Measurements from ENCODE around the gene MRPS21.

The MRPS21 gene

GRCh38 chr1:150267896-150268295 lies 25.8 kb upstream of the MRPS21 start:
- no peaks in the 10 kb centered on the region for H3K9me3 ChIP-seq (ENCODE audit: control insufficient read depth, insufficient read depth, low read length)
- peaks cover 26% of the 10 kb centered on the region for H3K36me3 ChIP-seq (ENCODE audit: control insufficient read depth, insufficient read depth, low read length)
- peaks cover 5% of the 10 kb centered on the region for H3K4me1 ChIP-seq (ENCODE audit: control insufficient read depth, insufficient read depth, low read length)
- peak overlapping the region; percentile 93 for H3K9ac ChIP-seq (ENCODE audit: low read depth, low read length)
- peak overlapping the region; percentile 90 for H3K4me3 ChIP-seq (ENCODE audit: low read depth, low read length)
- no peaks in the 10 kb centered on the region for H3K27me3 ChIP-seq (ENCODE audit: control insufficient read depth, insufficient read depth, low read length)

GRCh38 chr1:150268340-150268704 lies 25.3 kb upstream of the MRPS21 start:
- H3K4me3 ChIP-seq (ENCODE audit: low read depth, low read length): peak overlapping the region; percentile 90
- peaks cover 9% of the 10 kb centered on the region for H3K4me1 ChIP-seq (ENCODE audit: control insufficient read depth, insufficient read depth, low read length)
- H3K36me3 ChIP-seq (ENCODE audit: control insufficient read depth, insufficient read depth, low read length): peaks cover 24% of the 10 kb centered on the region
- H3K9me3 ChIP-seq (ENCODE audit: control insufficient read depth, insufficient read depth, low read length): no peaks in the 10 kb centered on the region
- H3K9ac ChIP-seq (ENCODE audit: low read depth, low read length): peak overlapping the region; percentile 93
- H3K27me3 ChIP-seq (ENCODE audit: control insufficient read depth, insufficient read depth, low read length): no peaks in the 10 kb centered on the region

- peaks cover 21% of the 10 kb centered on the region for H3K36me3 ChIP-seq (ENCODE audit: control insufficient read depth, insufficient read depth, low read length)
These were observed 24.8 kb upstream of the MRPS21 start, which contains the start of gene APH1A for GRCh38 chr1:150268705-150269403. APH1A (minus strand) TSS chr1:150269016; CDS start chr1:150268810, 206 bp downstream.

GRCh38 chr1:150269451-150269850 lies 24.2 kb upstream of the MRPS21 start:
- H3K36me3 ChIP-seq (ENCODE audit: control insufficient read depth, insufficient read depth, low read length): peaks cover 19% of the 10 kb centered on the region
- H3K4me3 ChIP-seq (ENCODE audit: low read depth, low read length): peak overlapping the region; percentile 90
- H3K9me3 ChIP-seq (ENCODE audit: control insufficient read depth, insufficient read depth, low read length): no peaks in the 10 kb centered on the region
- no peaks in the 10 kb centered on the region for H3K27me3 ChIP-seq (ENCODE audit: control insufficient read depth, insufficient read depth, low read length)
- H3K4me1 ChIP-seq (ENCODE audit: control insufficient read depth, insufficient read depth, low read length): peaks cover 11% of the 10 kb centered on the region
- H3K9ac ChIP-seq (ENCODE audit: low read depth, low read length): peak overlapping the region; percentile 57

More at GRCh38 chr1:150268705-150269403, 24.8 kb upstream of the MRPS21 start, which contains the start of gene APH1A:
- peak within 1 kb of the TSS; percentile 93 for H3K9ac ChIP-seq (ENCODE audit: low read depth, low read length)
- H3K9me3 ChIP-seq (ENCODE audit: control insufficient read depth, insufficient read depth, low read length): no peaks in the 10 kb centered on the region
- no peaks in the 10 kb centered on the region for H3K27me3 ChIP-seq (ENCODE audit: control insufficient read depth, insufficient read depth, low read length)
- peaks cover 11% of the 10 kb centered on the region for H3K4me1 ChIP-seq (ENCODE audit: control insufficient read depth, insufficient read depth, low read length)
- H3K4me3 ChIP-seq (ENCODE audit: low read depth, low read length): peak within 1 kb of the TSS; percentile 90

GRCh38 chr1:150271291-150271959 lies 22.2 kb upstream of the MRPS21 start:
- no peaks in the 10 kb centered on the region for H3K9me3 ChIP-seq (ENCODE audit: control insufficient read depth, insufficient read depth, low read length)
- no peak overlapping the region for H3K9ac ChIP-seq (ENCODE audit: low read depth, low read length)
- H3K4me3 ChIP-seq (ENCODE audit: low read depth, low read length): no peak overlapping the region

GRCh38 chr1:150273311-150273710 lies 20.4 kb upstream of the MRPS21 start:
- no peak overlapping the region for H3K9ac ChIP-seq (ENCODE audit: low read depth, low read length)
- H3K4me1 ChIP-seq (ENCODE audit: control insufficient read depth, insufficient read depth, low read length): peaks cover 9% of the 10 kb centered on the region
- no peaks in the 10 kb centered on the region for H3K9me3 ChIP-seq (ENCODE audit: control insufficient read depth, insufficient read depth, low read length)
- peak overlapping the region; percentile 50 for H3K4me3 ChIP-seq (ENCODE audit: low read depth, low read length)
- no peaks in the 10 kb centered on the region for H3K27me3 ChIP-seq (ENCODE audit: control insufficient read depth, insufficient read depth, low read length)
- no peaks in the 10 kb centered on the region for H3K36me3 ChIP-seq (ENCODE audit: control insufficient read depth, insufficient read depth, low read length)

More at GRCh38 chr1:150271291-150271959, 22.2 kb upstream of the MRPS21 start:
- Histone ChIP-seq H3K27me3 (ENCODE audit: control insufficient read depth, insufficient read depth, low read length) (no peaks in the 10 kb centered on the region), H3K36me3 (ENCODE audit: control insufficient read depth, insufficient read depth, low read length) (peaks cover 6% of the 10 kb centered on the region), H3K4me1 (ENCODE audit: control insufficient read depth, insufficient read depth, low read length) (peaks cover 11% of the 10 kb centered on the region)

GRCh38 chr1:150280138-150280707 lies 13.4 kb upstream of the MRPS21 start:
- Histone ChIP-seq H3K9me3 (ENCODE audit: control insufficient read depth, insufficient read depth, low read length) (no peaks in the 10 kb centered on the region), H3K27me3 (ENCODE audit: control insufficient read depth, insufficient read depth, low read length) (peaks cover 9% of the 10 kb centered on the region), H3K4me3 (ENCODE audit: low read depth, low read length) (no peak overlapping the region), H3K4me1 (ENCODE audit: control insufficient read depth, insufficient read depth, low read length) (no peaks in the 10 kb centered on the region), H3K9ac (ENCODE audit: low read depth, low read length) (no peak overlapping the region), H3K36me3 (ENCODE audit: control insufficient read depth, insufficient read depth, low read length) (peaks cover 5% of the 10 kb centered on the region)

GRCh38 chr1:150281221-150281757 lies 12.4 kb upstream of the MRPS21 start:
- Histone ChIP-seq H3K4me3 (ENCODE audit: low read depth, low read length) (peak overlapping the region; percentile 90), H3K9ac (ENCODE audit: low read depth, low read length) (peak overlapping the region; percentile 87), H3K9me3 (ENCODE audit: control insufficient read depth, insufficient read depth, low read length) (no peaks in the 10 kb centered on the region), H3K4me1 (ENCODE audit: control insufficient read depth, insufficient read depth, low read length) (no peaks in the 10 kb centered on the region), H3K27me3 (ENCODE audit: control insufficient read depth, insufficient read depth, low read length) (peaks cover 9% of the 10 kb centered on the region), H3K36me3 (ENCODE audit: control insufficient read depth, insufficient read depth, low read length) (peaks cover 5% of the 10 kb centered on the region)

- H3K9ac ChIP-seq (ENCODE audit: low read depth, low read length): peak within 1 kb of the TSS; percentile 87
These were observed 11.7 kb upstream of the MRPS21 start, which contains the start of gene CIART for GRCh38 chr1:150281758-150282557. CIART (plus strand) TSS chr1:150282554; CDS start chr1:150283268, 714 bp downstream.

GRCh38 chr1:150282558-150282958 lies 11.1 kb upstream of the MRPS21 start:
- Histone ChIP-seq H3K4me1 (ENCODE audit: control insufficient read depth, insufficient read depth, low read length) (no peaks in the 10 kb centered on the region), H3K27me3 (ENCODE audit: control insufficient read depth, insufficient read depth, low read length) (peaks cover 9% of the 10 kb centered on the region), H3K9ac (ENCODE audit: low read depth, low read length) (peak overlapping the region; percentile 16), H3K9me3 (ENCODE audit: control insufficient read depth, insufficient read depth, low read length) (no peaks in the 10 kb centered on the region), H3K36me3 (ENCODE audit: control insufficient read depth, insufficient read depth, low read length) (peaks cover 10% of the 10 kb centered on the region), H3K4me3 (ENCODE audit: low read depth, low read length) (peak overlapping the region; percentile 81)

More at GRCh38 chr1:150281758-150282557, 11.7 kb upstream of the MRPS21 start, which contains the start of gene CIART:
- Histone ChIP-seq H3K27me3 (ENCODE audit: control insufficient read depth, insufficient read depth, low read length) (peaks cover 9% of the 10 kb centered on the region), H3K36me3 (ENCODE audit: control insufficient read depth, insufficient read depth, low read length) (peaks cover 10% of the 10 kb centered on the region), H3K4me1 (ENCODE audit: control insufficient read depth, insufficient read depth, low read length) (no peaks in the 10 kb centered on the region), H3K4me3 (ENCODE audit: low read depth, low read length) (peak within 1 kb of the TSS; percentile 90), H3K9me3 (ENCODE audit: control insufficient read depth, insufficient read depth, low read length) (no peaks in the 10 kb centered on the region)

- no peaks in the 10 kb centered on the region for H3K9me3 ChIP-seq (ENCODE audit: control insufficient read depth, insufficient read depth, low read length)
- H3K4me1 ChIP-seq (ENCODE audit: control insufficient read depth, insufficient read depth, low read length): no peaks in the 10 kb centered on the region
- peaks cover 10% of the 10 kb centered on the region for H3K36me3 ChIP-seq (ENCODE audit: control insufficient read depth, insufficient read depth, low read length)
- peak overlapping the region; percentile 81 for H3K4me3 ChIP-seq (ENCODE audit: low read depth, low read length)
- H3K27me3 ChIP-seq (ENCODE audit: control insufficient read depth, insufficient read depth, low read length): peaks cover 9% of the 10 kb centered on the region
- peak overlapping the region; percentile 16 for H3K9ac ChIP-seq (ENCODE audit: low read depth, low read length)
These were observed 10.4 kb upstream of the MRPS21 start for GRCh38 chr1:150283260-150283659.

All from iPS-15b (cell line).